Measurements from ENCODE around the gene QSOX1.

QSOX1 gene

DNA sequence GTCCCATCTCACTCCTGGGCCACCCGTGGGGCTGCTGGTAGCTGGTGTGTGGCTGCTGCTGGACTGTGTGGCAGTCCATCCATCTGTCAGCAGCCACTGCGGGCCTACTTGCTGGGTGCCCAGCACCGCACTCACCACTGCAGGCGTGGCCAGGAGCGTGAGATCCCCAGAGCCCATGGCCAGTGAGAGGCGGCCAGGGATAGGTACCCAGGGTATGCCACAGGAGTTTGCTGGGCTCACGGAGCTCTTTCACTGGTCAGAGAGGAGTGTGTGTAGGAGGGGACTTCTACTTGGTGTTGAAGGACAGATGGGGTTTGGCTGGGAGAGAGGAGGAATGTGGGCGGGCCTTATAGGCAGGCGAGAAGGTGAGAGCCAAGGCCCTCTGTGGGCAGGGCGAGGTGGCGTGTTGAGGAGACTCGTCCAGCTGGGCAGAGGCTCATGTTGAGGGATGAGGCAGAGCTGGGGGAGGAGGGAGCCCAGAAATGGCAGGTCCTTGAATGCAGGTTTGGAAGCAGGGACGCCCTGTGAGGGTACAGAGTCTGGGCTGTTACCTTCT lies 15.0 kb downstream of the QSOX1 start:
- DNase-seq (ENCODE audit: low read depth): no peak

DNA sequence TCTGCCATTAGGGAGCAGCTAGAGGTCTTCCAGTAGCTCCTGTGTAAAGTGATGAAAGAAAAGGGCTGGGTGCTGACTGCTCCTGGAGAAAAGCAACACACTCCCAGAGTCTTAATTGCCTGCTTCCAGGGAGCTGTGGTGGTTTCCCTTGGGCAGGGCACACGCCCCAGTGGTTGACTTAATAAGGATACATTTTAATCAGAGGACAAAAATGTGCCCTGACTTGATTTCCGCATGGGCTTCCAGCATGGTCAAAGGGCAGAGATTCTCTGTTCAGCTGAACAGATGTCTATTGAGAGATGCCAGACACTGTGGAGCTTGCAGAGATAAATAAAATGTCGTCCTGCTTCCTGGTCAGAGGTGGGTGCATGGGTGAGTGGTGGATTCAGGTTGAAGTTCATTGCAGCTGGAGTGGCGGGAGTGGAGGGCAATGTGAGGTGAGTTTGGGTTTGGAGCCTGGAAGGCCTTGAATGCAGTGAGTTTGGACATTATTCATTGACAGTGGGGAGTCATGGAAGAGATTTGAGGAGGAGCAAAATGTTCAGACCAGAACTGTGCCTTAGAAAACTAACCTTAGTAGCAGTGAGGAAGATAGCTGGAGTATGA lies 16.0 kb downstream of the QSOX1 start:
- no peak for DNase-seq (ENCODE audit: low read depth)

DNA sequence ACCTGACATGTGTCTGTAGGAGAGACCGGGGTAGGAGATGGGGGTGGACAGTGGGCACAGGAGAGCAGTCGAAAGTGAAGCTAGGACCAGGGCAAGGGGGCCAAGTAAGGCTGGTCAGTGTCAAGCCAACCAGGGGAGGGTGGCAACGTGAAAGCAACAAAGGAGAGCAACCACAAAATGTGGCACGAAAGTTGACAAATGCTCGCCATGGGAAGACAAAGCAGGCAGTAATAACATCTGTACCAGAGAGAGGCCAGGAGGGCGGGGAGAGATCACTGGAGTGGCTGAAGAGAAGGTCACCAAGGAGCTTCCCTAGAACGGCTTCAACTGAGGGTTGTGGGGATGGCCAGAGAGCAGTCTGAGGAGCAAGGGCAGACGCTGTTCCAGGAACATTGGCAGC lies 17.0 kb downstream of the QSOX1 start:
- DNase-seq (ENCODE audit: low read depth): no peak

DNA sequence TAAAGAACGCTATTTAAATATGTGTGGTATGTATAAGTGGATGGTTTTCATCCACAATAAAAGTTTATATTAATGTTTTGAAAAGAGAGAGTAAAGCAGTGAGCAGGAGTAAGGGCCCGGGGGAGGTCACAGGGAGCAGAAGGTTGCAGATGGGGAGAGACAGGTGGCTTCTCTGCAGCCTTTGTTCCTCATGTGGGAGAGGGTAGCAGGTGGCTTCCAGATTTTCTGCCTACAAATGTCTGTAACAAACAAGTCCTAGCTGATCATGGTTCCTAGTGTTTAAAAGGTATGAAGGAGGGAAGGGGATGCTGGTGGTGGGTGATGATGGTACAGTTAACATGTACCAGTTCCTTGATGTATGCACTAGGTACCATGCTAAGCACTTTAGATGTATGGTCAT lies 18.8 kb downstream of the QSOX1 start:
- DNase-seq (ENCODE audit: low read depth): no peak

DNA sequence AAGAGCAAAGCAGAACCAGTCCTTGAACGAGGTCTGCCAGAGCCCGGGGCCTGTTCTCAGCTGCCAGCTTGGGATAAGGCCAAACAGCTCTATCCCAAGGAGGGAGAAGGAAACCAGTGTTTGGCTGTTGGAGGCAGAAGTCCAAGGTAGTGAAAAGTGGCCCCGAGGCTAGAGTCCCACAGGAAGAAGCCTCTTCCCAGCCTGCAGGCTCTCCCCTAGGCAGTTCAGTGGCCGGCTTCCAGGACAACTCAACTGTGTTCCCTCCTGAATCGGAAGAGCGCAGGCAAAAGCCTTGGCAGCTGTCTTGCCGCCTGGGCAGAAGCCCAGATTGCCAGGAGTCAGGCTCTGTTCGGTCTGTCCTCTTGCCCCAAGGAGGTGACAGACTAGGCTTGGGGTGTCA lies 19.3 kb downstream of the QSOX1 start:
- no peak for DNase-seq (ENCODE audit: low read depth)

DNA sequence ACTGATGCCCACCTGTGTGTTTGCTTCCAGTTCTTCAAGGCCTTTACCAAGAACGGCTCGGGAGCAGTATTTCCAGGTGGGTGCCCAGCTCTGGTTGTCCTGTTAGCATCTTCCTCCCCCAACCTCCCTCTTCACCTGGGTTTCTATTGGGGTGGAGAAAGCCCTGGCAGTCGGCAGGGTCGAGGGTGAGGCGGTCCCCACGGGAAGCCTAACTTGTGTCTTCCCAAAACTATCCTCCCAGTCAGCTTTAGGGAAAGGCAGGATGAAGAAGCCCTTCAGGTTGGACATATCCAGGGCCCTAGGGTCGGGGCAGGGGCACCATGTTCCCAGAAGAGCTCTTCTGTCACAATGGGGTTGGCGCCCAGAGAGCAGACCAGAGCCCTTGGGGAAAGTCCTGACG lies 20.6 kb downstream of the QSOX1 start:
- no peak for DNase-seq (ENCODE audit: low read depth)

DNA sequence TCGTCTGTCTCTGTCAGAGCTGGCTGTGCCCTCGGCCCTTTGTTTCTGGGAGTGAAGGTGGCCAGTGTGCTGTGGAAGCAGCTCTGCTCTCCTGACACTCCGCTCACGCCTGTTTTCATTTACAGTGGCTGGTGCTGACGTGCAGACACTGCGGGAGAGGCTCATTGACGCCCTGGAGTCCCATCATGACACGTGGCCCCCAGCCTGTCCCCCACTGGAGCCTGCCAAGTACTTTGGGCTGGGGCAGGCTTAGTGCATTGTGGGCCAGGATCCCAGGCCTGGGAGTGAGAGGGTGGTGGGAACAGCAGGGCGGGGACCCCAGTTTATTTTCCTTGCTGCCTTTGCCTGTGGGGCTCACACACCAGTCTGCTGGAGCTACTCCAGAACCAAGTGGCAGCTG lies 21.1 kb downstream of the QSOX1 start:
- no peak for DNase-seq (ENCODE audit: low read depth)

DNA sequence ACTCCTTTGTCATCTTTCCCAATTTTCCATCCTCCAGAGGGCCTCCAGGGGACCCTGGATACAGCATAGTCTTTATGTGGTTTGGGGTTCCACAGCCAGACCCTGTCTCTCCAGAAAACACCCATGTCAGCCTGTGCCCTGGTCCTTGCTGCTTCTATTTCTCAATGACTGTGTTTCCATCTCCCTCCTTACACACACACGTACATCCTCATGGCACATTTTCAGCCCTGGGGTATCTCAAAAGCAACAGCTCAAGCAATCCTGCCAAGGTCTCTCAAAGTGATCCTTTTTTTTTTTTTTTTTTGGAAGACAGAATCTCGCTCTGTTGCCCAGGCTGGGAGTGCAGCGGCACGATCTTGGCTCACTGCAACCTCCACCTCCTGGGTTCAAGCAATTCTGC lies 22.3 kb downstream of the QSOX1 start:
- DNase-seq (ENCODE audit: low read depth): no peak

DNA sequence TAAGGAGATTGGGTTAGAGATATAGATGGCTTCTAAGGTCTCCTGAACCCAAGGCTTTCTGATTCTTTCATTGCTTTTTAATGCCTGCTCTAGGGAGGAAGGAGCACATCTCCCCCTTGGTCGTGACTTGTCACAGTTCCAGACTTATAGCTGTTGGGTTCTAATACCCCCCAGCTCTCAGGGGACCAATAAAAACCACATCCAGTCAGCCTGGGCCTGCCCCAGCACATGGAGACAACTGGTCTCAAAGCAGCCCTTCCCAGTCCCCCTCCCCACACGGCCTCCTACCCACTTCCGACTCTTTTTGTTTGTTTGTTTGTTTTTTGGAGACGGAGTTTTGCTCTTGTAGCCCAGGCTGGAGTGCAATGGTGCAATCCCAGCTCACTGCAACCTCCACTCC lies 23.3 kb downstream of the QSOX1 start:
- no peak for DNase-seq (ENCODE audit: low read depth)

DNA sequence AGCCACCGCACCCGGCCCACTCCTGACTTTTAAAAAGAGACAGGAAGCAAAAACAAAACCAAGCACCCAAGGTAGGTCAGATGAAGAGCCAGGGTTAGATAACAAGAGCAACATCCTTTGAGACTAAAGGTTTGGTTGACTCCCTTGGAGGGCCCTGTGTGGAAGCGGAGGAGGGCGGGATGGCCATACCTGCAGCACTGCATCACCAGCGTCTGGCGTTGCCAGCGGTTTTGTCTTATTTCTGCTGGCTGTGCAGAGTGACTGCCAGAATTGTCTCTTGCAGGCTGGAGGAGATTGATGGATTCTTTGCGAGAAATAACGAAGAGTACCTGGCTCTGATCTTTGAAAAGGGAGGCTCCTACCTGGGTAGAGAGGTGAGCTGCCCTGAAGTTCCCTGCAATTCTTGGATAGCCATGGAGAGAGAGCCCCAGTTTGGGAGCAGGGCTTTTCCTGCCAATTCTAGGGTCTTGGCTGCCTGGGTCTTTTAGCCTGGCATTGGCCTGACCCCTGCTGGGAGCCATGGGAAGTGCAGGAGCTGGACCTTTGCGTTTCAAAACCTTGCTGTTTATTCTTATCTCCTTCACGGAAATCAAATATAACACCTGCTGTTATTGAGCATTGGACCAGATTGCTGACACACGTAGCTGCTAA lies 24.0 kb downstream of the QSOX1 start:
- DNase-seq (ENCODE audit: low read depth): no peak

DNA sequence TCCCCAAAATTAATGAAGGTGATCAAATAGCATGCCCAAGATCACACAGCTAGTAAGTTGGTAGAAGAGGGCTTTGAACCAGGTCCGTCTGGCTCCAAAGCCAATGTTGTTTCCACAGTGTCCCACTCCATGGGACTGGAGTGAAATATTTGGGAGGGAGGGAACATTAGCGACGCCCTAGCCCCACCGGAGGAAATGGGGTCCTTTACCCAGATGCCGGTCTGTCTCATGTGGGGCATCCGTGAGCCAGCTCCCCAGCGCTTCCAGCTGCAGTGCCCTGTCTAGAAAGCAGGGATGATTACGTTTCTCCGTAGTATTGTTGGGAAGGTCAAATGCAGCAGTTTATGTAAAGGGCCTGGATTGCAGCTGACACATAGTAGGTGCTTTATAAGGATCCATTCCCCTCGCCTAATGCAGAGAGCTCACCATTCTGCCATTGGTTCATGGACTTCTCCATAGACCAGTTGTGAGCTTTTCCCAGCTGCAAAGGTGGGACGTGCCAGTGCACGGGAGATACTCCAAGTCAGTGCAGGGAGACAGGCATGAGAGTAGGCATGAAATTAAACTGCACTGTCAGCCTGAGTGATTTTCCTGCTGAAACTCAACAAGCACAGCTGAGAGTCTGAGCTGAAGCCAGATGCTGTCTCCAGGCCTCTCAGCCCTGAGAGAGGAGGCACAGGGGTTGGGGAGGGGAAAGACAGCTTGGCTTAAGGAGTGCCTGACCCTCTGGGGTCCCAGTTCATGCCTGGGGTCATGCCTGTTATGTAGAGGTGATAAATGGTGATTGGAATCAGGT lies 24.7 kb downstream of the QSOX1 start:
- no peak for DNase-seq (ENCODE audit: low read depth)

DNA sequence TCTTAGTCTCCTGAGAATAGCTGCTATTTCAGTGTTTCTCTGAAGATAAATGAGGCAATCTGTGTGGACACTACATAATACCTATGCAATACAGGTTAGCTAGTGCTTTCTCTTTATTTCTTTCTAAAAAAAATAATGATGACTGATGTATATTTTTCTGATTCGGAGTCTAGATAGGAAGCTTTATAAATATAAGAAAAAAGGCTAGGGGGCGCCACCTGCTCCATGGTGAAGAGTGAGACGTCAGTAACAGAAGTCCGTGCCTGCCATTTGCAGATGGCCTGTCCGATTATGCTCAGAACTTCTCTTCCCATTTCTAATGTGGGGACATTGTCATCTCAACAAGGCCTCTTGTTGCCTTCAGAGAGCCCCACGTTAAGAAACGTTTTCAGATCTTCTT lies 26.4 kb downstream of the QSOX1 start:
- no peak for DNase-seq (ENCODE audit: low read depth)

DNA sequence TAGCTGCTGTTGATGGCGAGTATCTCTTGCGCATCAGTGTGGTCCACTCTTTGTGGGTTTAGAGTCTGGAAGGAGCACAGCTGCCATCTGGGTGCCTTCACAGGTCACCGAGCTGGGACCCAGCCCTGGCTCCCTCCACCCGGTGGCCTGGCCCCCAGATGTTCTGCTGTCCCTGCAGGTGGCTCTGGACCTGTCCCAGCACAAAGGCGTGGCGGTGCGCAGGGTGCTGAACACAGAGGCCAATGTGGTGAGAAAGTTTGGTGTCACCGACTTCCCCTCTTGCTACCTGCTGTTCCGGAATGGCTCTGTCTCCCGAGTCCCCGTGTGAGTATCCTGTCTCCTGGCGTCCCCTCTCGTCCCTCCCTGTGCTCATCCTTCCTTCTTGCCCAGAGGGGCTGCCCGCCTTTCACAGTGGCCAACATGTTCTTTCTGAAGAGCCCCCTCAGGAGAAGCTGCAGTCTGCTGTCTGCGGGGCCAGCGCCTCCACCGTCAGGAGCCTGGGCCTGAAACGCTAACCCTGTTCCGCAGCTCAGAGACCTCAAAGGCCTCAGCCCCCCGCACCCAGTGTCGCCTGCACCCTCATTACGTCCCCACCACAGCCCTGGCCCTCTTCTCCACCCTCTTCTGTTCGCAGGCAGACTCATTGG lies 27.4 kb downstream of the QSOX1 start:
- no peak for DNase-seq (ENCODE audit: low read depth)

DNA sequence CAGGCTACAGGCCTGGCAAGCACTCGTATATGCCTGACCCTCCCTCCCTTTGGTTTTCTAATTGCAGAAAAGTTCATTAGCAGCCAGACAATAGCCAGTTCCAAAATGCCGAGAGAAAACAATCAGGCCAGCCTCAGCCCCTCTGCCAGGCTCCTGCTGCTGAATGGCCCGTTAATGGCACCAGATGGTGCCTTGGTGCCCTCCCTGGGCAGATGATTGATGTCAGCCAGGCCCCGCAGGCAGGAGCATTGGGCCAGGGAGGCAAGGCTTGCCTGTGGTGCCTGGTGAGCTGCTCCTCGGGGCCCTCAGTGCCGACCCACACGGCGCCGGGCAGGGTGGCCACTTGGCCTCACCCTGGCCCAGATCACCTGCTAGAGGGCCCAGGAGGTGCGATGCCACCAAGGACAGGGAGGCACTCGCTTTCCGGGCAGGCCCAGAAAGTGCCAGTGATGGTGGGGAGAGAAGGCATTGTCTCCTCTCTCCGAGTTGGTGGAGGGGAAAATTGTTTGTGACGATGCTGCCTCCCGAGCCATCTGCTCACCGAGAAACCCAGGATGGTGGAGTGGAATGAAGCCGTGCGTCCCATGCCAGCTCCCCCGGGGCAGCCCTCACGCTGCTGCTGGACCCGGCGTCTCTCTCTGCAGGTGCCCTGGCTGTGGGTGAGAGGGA lies 28.1 kb downstream of the QSOX1 start:
- no peak for DNase-seq (ENCODE audit: low read depth)

DNA sequence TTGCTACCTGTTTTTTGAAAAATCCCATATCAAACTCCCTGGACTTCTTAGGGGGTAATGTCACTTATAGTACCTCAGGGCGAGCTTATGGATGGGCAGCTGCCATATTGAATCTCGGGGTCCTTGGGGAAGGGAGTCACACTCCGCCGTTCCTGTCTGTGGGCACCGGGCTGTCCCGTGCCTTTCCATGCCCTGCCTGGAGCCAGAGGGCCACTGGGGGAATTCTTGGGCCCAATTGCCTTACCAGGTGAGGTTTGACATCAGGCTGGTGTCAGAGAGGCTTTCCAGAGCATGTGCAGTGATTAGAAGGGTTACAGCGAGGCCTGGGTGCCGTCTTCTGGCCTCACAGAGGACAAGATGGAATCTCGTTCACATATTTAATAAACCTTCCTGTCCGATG lies 28.8 kb downstream of the QSOX1 start:
- DNase-seq (ENCODE audit: low read depth): no peak

DNA sequence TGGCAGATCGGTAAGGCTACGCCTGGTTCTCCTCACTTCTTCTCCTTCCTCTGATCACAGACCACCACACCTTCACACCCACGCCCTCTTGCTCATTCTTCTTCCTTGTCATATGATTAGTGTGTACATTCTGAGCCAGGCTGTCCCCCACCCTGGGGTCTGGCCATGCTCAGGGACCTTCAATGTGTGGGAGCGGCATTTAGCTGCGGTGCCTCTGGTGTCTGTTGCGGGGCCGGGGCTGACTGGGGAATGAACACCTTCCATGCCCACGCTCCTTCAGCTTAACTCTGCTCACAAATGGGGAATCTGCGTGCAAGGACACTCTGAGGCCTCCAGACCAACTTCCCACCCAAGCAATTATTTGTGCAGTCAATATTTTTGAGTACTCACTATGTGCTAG lies 29.4 kb downstream of the QSOX1 start:
- DNase-seq (ENCODE audit: low read depth): no peak

DNA sequence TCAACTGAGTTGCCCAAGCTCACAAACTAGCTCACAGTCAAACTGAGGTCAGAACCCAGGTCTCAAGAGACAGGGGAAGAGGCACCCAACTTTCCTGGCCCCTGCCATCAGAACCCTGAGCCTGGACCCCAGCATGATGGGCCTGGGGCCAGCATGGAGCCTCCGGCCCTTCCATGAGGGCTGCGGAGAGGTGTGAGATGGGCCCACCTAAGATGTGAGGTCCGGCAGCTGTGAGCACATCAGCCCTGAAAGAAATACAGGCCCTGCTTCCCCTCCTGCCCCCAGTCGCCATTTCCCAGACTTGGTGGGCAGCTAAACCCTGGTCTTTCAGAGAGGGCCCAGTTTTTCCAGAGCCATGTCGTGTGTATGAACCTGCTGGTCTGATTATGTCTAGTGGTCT lies 30.6 kb downstream of the QSOX1 start:
- DNase-seq (ENCODE audit: low read depth): no peak

DNA sequence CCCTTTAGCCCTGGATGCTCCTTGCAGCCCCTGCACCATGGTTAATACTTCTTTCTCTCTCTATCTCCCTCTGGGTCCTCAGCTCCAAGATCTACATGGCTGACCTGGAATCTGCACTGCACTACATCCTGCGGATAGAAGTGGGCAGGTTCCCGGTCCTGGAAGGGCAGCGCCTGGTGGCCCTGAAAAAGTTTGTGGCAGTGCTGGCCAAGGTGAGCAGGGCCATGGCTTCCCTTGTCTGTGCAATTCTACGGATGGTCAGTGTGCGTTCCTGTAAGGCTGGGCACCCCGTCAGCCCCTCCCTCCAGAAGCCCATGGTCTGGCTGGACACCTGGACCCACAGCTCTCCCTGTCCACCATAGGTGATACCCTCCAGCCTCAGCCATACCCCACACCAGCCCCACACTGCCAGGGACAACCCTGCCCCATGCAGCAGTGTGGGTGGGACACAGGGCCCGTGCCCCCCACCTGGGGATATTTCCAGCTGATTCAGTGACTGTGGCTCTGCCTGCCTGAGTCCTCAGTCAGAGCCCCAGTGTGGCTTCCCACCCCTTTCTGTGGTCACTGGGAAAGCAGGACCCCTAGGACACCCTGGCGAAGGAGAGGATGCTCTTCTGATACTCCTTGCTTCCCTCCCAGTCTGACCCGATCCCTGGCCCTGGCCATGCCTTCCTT lies 31.4 kb downstream of the QSOX1 start:
- no peak for DNase-seq (ENCODE audit: low read depth)

DNA sequence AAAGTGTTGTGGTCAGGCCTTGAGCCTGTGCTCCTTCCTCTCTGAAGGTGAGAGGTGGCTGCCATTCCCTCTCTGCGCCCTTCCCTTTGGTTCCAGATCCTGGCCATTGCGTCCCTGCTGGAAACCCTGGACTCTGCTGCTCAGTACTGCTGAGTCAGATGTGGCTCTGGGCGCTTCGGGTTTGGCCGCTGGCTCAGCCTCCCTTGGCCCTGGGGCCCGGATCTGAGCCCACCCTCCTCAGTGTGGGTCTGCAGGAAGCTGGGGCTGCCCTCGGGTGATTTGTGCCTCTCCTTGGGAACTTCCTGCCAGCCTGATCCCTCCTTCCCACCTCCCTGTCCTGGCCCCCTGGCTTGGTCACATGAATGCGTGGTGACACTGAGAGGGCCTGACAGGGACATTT lies 32.2 kb downstream of the QSOX1 start:
- no peak for DNase-seq (ENCODE audit: low read depth)

DNA sequence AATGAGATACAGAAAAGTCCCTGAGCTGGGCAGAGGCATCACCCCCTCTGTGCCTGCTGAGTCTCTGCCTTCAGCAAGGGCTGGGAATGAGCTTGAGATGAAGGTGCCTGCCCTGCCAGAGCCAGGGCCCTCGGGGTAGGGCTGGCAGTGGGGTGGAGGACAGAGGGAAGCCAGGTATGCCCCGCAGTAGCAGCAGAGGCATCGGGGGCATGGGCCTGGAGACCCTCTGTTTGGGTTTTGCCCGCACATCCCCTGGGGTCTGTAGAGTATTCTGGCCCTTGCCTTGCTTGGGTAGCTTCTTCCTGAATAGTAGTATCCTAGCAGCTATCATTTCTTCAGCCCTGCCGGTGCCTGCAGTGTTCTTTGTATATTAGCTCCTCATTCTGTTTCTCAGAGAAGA lies 33.0 kb downstream of the QSOX1 start:
- DNase-seq (ENCODE audit: low read depth): no peak

DNA sequence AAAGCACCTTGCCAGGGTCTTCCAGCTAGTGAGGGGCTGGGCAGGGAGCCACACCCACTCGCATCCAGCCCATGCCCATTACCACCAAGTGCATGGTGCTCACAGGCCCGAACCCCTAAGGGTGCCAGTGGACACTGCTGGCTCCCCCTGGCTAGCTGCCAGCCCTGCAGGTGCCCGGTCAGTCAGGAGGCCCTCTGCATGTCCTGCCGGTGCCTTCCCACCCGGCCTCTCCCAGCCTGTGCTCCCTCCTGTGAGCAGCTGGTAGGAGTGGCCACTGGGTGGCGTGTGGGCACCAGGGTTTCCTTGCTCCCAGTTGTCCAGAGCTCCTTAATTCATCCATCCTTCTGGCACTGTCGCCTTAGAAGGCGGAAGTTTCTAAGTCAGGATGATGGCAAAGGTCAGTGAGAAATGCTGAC lies 33.4 kb downstream of the QSOX1 start:
- DNase-seq (ENCODE audit: low read depth): no peak

Measured in non-pigmented ciliary epithelial cell (primary cell).